ENCODE results near the gene JPH3.

GRCh38 chr16:87692756-87693155 is 90.4 kb downstream of the JPH3 start:
- TF ChIP-seq EP300 (IDR thresholded peaks at IDR 0.05): no peak
- TF ChIP-seq CTCF (IDR thresholded peaks at IDR 0.05): no peak
- no peak for TF ChIP-seq POLR2AphosphoS5 (IDR thresholded peaks at IDR 0.05)
- no peak for TF ChIP-seq POLR2A (IDR thresholded peaks at IDR 0.05)
